GM12878 (cell line): ENCODE measurements around the gene BCAS4. TPM values are rescaled to one million over a fixed set of nuclear protein-coding genes. Genes with fewer than 3 reads are reported as not detected.
A peak's percentile ranks its signal among the peaks of the same experiment; 100 is the strongest.

Source experiments
- ATAC-seq: fragments of 200-7000 bp; cut with Tn5 transposase; 3 replicates; pipeline ENCODE4 v1.9.1; 2020; ENCODE audit warnings: mild to moderate bottlenecking, moderate library complexity
- BruUV-seq: library from RNA; stranded (reverse); fragments of 400-500 nt; replicated peaks from 2 replicates; lab custom pipeline; 2021; lab: Mats Ljungman, UMichigan
- CTCF ChIA-PET: fragments of 300-600 bp; sonication (Branson Sonifier 250); formaldehyde crosslinking; extraction: SDS; loops from one replicate; lab custom pipeline; 2021; ENCODE audit warnings: inconsistent platforms; lab: Yijun Ruan, JAX
- POLR2A ChIA-PET: fragments of 350-600 bp; formaldehyde crosslinking; extraction: SDS; loops from one replicate; lab custom pipeline; 2021; ENCODE audit warnings: inconsistent platforms; lab: Charles Lee
- RAD21 ChIA-PET: fragments of 300-600 bp; sonication (Branson Sonifier 250); formaldehyde crosslinking; loops from one replicate; lab custom pipeline; 2023; ENCODE audit warnings: antibody characterized with exemption; ENCODE audit not compliant: unreplicated experiment; lab: Charles Lee
- SMC1A ChIA-PET: fragments of 300-600 bp; sonication (Branson Sonifier 250); formaldehyde crosslinking; loops from one replicate; lab custom pipeline; 2023; ENCODE audit not compliant: unreplicated experiment, uncharacterized antibody; lab: Charles Lee
- DNase-seq: peaks from one replicate; pipeline ENCODE4 v3.0.0-alpha.2; 2011; ENCODE audit warnings: low read depth, low spot score
- FAIRE-seq: peaks from 3 replicates; lab custom pipeline; 2011; peaks lifted over from hg19 to GRCh38; lab: Jason Lieb, UNC
- H2AFZ ChIP-seq: 2 replicates; pipeline ENCODE4 v1.6.0; 2011; ENCODE audit warnings: low read depth, low read length, control low read depth; ENCODE audit not compliant: control insufficient read depth
- H3K27ac ChIP-seq: 2 replicates; pipeline ENCODE4 v1.5.1; 2011; ENCODE audit warnings: control low read depth; ENCODE audit not compliant: control insufficient read depth, insufficient read depth
- H3K27me3 ChIP-seq, 2 experiments: replicated peaks in 1 of 2; 2 replicates each; pipeline versions ENCODE4 v1.6.0 to v1.6.1; 2011; ENCODE audit warnings: low read length in 1 of 2; ENCODE audit not compliant: control insufficient read depth in 2 of 2, insufficient read depth in 2 of 2
- H3K36me3 ChIP-seq, 2 experiments: 2 replicates each; pipeline ENCODE4 v1.5.1; 2011; ENCODE audit warnings: low read length in 1 of 2; ENCODE audit not compliant: control insufficient read depth in 2 of 2, insufficient read depth in 2 of 2
- H3K4me1 ChIP-seq: 2 replicates; pipeline ENCODE4 v1.6.1; 2011; ENCODE audit warnings: mild to moderate bottlenecking, low read length, moderate library complexity, mixed read lengths; ENCODE audit not compliant: control insufficient read depth, insufficient read depth
- H3K4me2 ChIP-seq: 2 replicates; pipeline ENCODE4 v1.6.0; 2011; ENCODE audit warnings: control low read depth; ENCODE audit not compliant: control insufficient read depth, insufficient read depth
- H3K4me3 ChIP-seq: fragments of 200-600 bp; sonication (generic); 2 replicates; pipeline ENCODE4 v1.5.1; 2016
- H3K79me2 ChIP-seq: 2 replicates; pipeline ENCODE4 v1.6.0; 2011; ENCODE audit warnings: low read length; ENCODE audit not compliant: control insufficient read depth, insufficient read depth
- H3K9ac ChIP-seq: 2 replicates; pipeline ENCODE4 v1.8.0; 2011; ENCODE audit warnings: low read length, control low read depth, mixed read lengths; ENCODE audit not compliant: control insufficient read depth, insufficient read depth
- H3K9me3 ChIP-seq: replicated peaks from 3 replicates; pipeline ENCODE4 v1.5.1; 2011; ENCODE audit warnings: mild to moderate bottlenecking, low read length; ENCODE audit not compliant: control insufficient read depth, insufficient read depth
- H4K20me1 ChIP-seq: 2 replicates; pipeline ENCODE4 v1.6.0; 2011; ENCODE audit not compliant: control insufficient read depth, insufficient read depth
- CHD2 ChIP-seq: IDR thresholded peaks from 2 replicates; pipeline ENCODE4 v1.6.1; 2011; ENCODE audit warnings: low read depth, low read length, improper control_type of control experiment, borderline replicate concordance
- NFXL1 ChIP-seq: fragments of 450-650 bp; IDR thresholded peaks from 2 replicates; pipeline ENCODE4 v1.6.1; 2017; ENCODE audit warnings: antibody characterized with exemption, mild to moderate bottlenecking, borderline replicate concordance
- ZNF207 ChIP-seq: fragments of 450-650 bp; IDR thresholded peaks from 2 replicates; pipeline ENCODE4 v1.6.1; 2014; ENCODE audit warnings: antibody characterized with exemption, mild to moderate bottlenecking, borderline replicate concordance
- WGBS: methylation state at CpG from one replicate; pipeline ENCODE4 v1.1.6; 2016; ENCODE audit warnings: low lambda C conversion rate; ENCODE audit not compliant: insufficient replicate concordance, insufficient coverage; ENCODE audit errors: missing lambda C conversion rate; 5-methylcytosine and 5-hydroxymethylcytosine counted together
- in situ Hi-C: fragments of 300-500 bp; cut with MboI; formaldehyde crosslinking; loops from 9 replicates; pipeline ENCODE4 v1.14.3; 2018; ENCODE audit warnings: mixed read lengths
- intact Hi-C: fragments of 100-400 bp; cut with micrococcal nuclease; formaldehyde crosslinking; loops from one replicate; pipeline ENCODE4 v1.14.2; 2022; ENCODE audit not compliant: unreplicated experiment
- polyA plus RNA-seq, 11 experiments: library from polyadenylated mRNA; depleted of rRNA in 4 of 11; unstranded in 6 of 11; stranded (reverse) in 5 of 11; fragments of >200 nt; fragmentation: Nextera tagmentation in 4 of 11; fragmentation: Illumina TruSeq in 1 of 11; extraction: Ambion mirVana in 4 of 11; extraction: Trizol in 1 of 11; gene quantifications; 1 replicate in 1 of 11; 2 replicates in 10 of 11; pipeline versions ENCODE4 v1.2.1 to v1.2.3, GENCODE V29; 2011 to 2016; ENCODE audit warnings: inconsistent platforms in 2 of 11, missing spikeins in 2 of 11, low read depth in 1 of 11
- total RNA-seq, 4 experiments: library from RNA; depleted of rRNA in 3 of 4; stranded (reverse); fragments of >200 nt in 3 of 4; fragmentation: Illumina TruSeq in 1 of 4; extraction: Trizol in 1 of 4; gene quantifications; 2 replicates each; pipeline versions ENCODE4 v1.2.1 to v1.2.3, GENCODE V29; 2013 to 2021
- TF ChIP-seq, protein P1 (sequence below): fragments of 450-650 bp; IDR thresholded peaks from 2 replicates; pipeline ENCODE4 v1.6.1; 2016; ENCODE audit warnings: mild to moderate bottlenecking
- TF ChIP-seq, protein P2 (sequence below): fragments of 450-650 bp; IDR thresholded peaks from 2 replicates; pipeline ENCODE4 v1.6.1; 2017; ENCODE audit warnings: mild to moderate bottlenecking
- TF ChIP-seq, protein P3 (sequence below): fragments of 150-350 bp; IDR thresholded peaks from 2 replicates; pipeline ENCODE4 v1.6.1; 2014; ENCODE audit warnings: mild to moderate bottlenecking, low read depth, low read length

Gene BCAS4
- total and polyA plus RNA-seq, 10 of the 15 experiments (the other 5 are each of a cell fraction or from before 2014, with no cell fraction given), result 14.8 to 214 (median 65.3) TPM

DNA sequence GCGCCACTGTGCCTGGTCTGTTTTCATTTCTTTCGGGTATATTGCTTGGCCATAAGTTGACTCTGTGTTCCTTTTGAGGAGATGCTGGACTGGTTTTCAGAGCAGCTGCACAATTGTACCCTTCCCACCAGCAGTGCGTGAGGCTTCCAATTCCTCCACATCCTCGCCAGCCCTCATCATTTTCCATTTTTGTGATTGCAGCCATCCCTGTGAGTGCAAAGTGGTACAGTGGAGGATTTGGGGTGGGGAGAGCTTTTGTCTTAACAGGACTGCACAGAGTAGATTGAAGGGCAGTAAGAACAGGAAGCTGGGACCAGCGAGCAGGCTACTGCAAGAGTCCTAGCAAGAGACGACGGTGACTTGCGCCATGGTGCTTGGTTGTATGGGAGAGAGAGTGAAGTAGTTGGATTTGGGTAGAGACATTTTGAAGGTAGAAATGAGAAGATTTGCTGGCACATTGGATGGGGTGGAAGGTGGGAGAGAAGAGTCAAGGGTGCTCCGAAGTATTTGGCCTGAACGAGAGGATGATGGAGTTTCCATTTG is 18.3 kb downstream of the BCAS4 start:
- DNase-seq (no peak), FAIRE-seq (no peak), ATAC-seq (no peak)
- Histone ChIP-seq H3K4me2 (no peak overlapping the region), H3K4me1 (peaks cover 80% of the 10 kb centered on the region), H3K79me2 (peaks cover 81% of the 10 kb centered on the region), H3K27me3 (no peaks in the 10 kb centered on the region), H3K9me3 (no peaks in the 10 kb centered on the region; the same call in 2 of the 3 replicates), H3K27ac (0 out of 2 replicates have a peak overlapping the region, but pooled peaks have one; percentile 13), H3K36me3 (no peaks in the 10 kb centered on the region), H3K4me3 (no peak overlapping the region)
- intact Hi-C loops, result no loop called here
- WGBS, result 91% methylated on average over 10 of the region's 10 CpGs
- CTCF ChIA-PET, result interaction anchor here (1.9 to 2.3 kb wide), 3 partner anchors 14 to 116 kb away, joined by 8 to 15 read pairs (median 11); partner anchors contain the start of gene BCAS4
- POLR2A ChIA-PET, result interaction anchor here (0.6 to 4.0 kb wide), 7 partner anchors 9 to 103 kb away, joined by 3 to 26 read pairs (median 5); partner anchors contain the start of gene BCAS4
- TF ChIP-seq CHD2 (no peak), NFXL1 (peak; percentile 86; the same call in 1 of the 2 replicates), ZNF207 (no peak)
- TF ChIP-seq, protein P1, sequence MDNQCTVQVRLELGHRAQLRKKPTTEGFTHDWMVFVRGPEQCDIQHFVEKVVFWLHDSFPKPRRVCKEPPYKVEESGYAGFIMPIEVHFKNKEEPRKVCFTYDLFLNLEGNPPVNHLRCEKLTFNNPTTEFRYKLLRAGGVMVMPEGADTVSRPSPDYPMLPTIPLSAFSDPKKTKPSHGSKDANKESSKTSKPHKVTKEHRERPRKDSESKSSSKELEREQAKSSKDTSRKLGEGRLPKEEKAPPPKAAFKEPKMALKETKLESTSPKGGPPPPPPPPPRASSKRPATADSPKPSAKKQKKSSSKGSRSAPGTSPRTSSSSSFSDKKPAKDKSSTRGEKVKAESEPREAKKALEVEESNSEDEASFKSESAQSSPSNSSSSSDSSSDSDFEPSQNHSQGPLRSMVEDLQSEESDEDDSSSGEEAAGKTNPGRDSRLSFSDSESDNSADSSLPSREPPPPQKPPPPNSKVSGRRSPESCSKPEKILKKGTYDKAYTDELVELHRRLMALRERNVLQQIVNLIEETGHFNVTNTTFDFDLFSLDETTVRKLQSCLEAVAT, result 0 out of 2 replicates have a peak, but pooled peaks have one; percentile 70
- TF ChIP-seq, protein P2, sequence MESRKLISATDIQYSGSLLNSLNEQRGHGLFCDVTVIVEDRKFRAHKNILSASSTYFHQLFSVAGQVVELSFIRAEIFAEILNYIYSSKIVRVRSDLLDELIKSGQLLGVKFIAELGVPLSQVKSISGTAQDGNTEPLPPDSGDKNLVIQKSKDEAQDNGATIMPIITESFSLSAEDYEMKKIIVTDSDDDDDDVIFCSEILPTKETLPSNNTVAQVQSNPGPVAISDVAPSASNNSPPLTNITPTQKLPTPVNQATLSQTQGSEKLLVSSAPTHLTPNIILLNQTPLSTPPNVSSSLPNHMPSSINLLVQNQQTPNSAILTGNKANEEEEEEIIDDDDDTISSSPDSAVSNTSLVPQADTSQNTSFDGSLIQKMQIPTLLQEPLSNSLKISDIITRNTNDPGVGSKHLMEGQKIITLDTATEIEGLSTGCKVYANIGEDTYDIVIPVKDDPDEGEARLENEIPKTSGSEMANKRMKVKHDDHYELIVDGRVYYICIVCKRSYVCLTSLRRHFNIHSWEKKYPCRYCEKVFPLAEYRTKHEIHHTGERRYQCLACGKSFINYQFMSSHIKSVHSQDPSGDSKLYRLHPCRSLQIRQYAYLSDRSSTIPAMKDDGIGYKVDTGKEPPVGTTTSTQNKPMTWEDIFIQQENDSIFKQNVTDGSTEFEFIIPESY, result peak; percentile 19; the same call in 1 of the 2 replicates
- TF ChIP-seq, protein P3, sequence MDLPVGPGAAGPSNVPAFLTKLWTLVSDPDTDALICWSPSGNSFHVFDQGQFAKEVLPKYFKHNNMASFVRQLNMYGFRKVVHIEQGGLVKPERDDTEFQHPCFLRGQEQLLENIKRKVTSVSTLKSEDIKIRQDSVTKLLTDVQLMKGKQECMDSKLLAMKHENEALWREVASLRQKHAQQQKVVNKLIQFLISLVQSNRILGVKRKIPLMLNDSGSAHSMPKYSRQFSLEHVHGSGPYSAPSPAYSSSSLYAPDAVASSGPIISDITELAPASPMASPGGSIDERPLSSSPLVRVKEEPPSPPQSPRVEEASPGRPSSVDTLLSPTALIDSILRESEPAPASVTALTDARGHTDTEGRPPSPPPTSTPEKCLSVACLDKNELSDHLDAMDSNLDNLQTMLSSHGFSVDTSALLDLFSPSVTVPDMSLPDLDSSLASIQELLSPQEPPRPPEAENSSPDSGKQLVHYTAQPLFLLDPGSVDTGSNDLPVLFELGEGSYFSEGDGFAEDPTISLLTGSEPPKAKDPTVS, result no peak
- TF ChIP-seq, all 136 proteins: peak for 3
- BruUV-seq, result no TSS peak
- ChIA-PET SMC1A (interaction anchor here (0.8 to 8.3 kb wide), 2 partner anchors 11 to 16 kb away, joined by 3 to 119 read pairs; partner anchors contain the start of gene BCAS4), RAD21 (interaction anchor here (1.4 to 11.4 kb wide), 3 partner anchors 9 to 22 kb away, joined by 3 to 141 read pairs (median 5); partner anchors contain the start of gene BCAS4)
- H3K9ac ChIP-seq, result no peak overlapping the region
- in situ Hi-C loops, result loop anchor here (10.0 to 25.0 kb wide), 2 partner anchors 592 to 1374 kb away; partner anchors contain the start of gene ZFP64
- no peaks in the 10 kb centered on the region for H4K20me1 ChIP-seq
- no peak overlapping the region for H2AFZ ChIP-seq
